H1 (cell line): Measurements from ENCODE around the gene PROM2. TPM values are rescaled to one million over a fixed set of nuclear protein-coding genes. Genes with fewer than 3 reads are reported as not detected.

Source experiments
- CTCF ChIA-PET: fragments of 300-600 bp; sonication (Branson Sonifier 250); formaldehyde crosslinking; loops from one replicate; lab custom pipeline; 2021; ENCODE audit not compliant: partially characterized antibody; lab: Charles Lee
- POLR2A ChIA-PET: fragments of 300-600 bp; sonication (Branson Sonifier 250); formaldehyde crosslinking; loops from one replicate; lab custom pipeline; 2021; ENCODE audit warnings: inconsistent platforms; ENCODE audit not compliant: partially characterized antibody; lab: Charles Lee
- DNase-seq, 2 experiments: peaks; one replicate each; pipeline versions ENCODE4 v3.0.0 to v3.0.0-alpha.2; 2010 to 2022; ENCODE audit warnings: low spot score in 2 of 2, low read depth in 1 of 2, mixed read lengths in 1 of 2
- FAIRE-seq: peaks from 2 replicates; lab custom pipeline; 2011; peaks lifted over from hg19 to GRCh38; lab: Jason Lieb, UNC
- H2AFZ ChIP-seq: 2 replicates; pipeline ENCODE4 v1.8.1; 2012; ENCODE audit warnings: low read length, inconsistent platforms
- H2AK5ac ChIP-seq: 2 replicates; pipeline ENCODE4 v1.6.1; 2013; ENCODE audit warnings: low read depth, low read length
- H2BK120ac ChIP-seq: replicated peaks from 2 replicates; pipeline ENCODE3; 2013; ENCODE audit warnings: low read depth, low read length, inconsistent platforms
- H2BK12ac ChIP-seq: 2 replicates; pipeline ENCODE4 v1.6.1; 2013; ENCODE audit warnings: low read depth, low read length
- H2BK15ac ChIP-seq: 2 replicates; pipeline ENCODE4 v1.6.1; 2013; ENCODE audit warnings: low read length
- H2BK20ac ChIP-seq: 2 replicates; pipeline ENCODE4 v1.6.1; 2013; ENCODE audit warnings: low read length
- H2BK5ac ChIP-seq: 2 replicates; pipeline ENCODE4 v1.6.1; 2013; ENCODE audit warnings: low read depth, low read length
- H3K14ac ChIP-seq: 2 replicates; pipeline ENCODE4 v1.6.1; 2013; ENCODE audit warnings: inconsistent platforms; ENCODE audit not compliant: insufficient read length
- H3K18ac ChIP-seq: 2 replicates; pipeline ENCODE4 v1.6.1; 2013; ENCODE audit warnings: low read length; ENCODE audit errors: extremely low read depth
- H3K23ac ChIP-seq: 2 replicates; pipeline ENCODE4 v1.6.1; 2013; ENCODE audit warnings: inconsistent platforms; ENCODE audit not compliant: insufficient read length
- H3K23me2 ChIP-seq: 2 replicates; pipeline ENCODE4 v1.6.1; 2013; ENCODE audit warnings: low read depth, low read length
- H3K27ac ChIP-seq: 2 replicates; pipeline ENCODE4 v1.6.1; 2011; ENCODE audit warnings: low read depth, low read length, inconsistent platforms
- H3K27me3 ChIP-seq, 4 experiments: replicated peaks in 1 of 4; 1 replicate in 1 of 4; 2 replicates in 3 of 4; pipeline versions ENCODE4 v1.6.1 to v1.8.1; 2011 to 2013; ENCODE audit warnings: low read length in 3 of 4, mild to moderate bottlenecking in 3 of 4, inconsistent platforms in 2 of 4, mixed read lengths in 2 of 4, moderate library complexity in 1 of 4; ENCODE audit not compliant: control insufficient read depth in 3 of 4, insufficient read depth in 3 of 4; ENCODE audit errors: extremely low read depth in 1 of 4
- H3K36me3 ChIP-seq, 4 experiments: 2 replicates each; pipeline versions ENCODE4 v1.6.1 to v1.8.1; 2011 to 2013; ENCODE audit warnings: mild to moderate bottlenecking in 4 of 4, low read length in 3 of 4, moderate library complexity in 2 of 4, control low read depth in 1 of 4, inconsistent platforms in 1 of 4; ENCODE audit not compliant: insufficient read depth in 4 of 4, control insufficient read depth in 2 of 4
- H3K4ac ChIP-seq: replicated peaks from 2 replicates; pipeline ENCODE3; 2013; ENCODE audit warnings: low read length, low read depth, mixed read lengths, inconsistent platforms; ENCODE audit not compliant: insufficient read length
- H3K4me1 ChIP-seq, 4 experiments: replicated peaks in 1 of 4; 1 replicate in 1 of 4; 2 replicates in 3 of 4; pipeline versions ENCODE4 v1.6.1 to v1.8.1; 2011 to 2013; ENCODE audit warnings: low read length in 3 of 4, inconsistent platforms in 2 of 4, mixed read lengths in 1 of 4; ENCODE audit not compliant: insufficient read depth in 4 of 4, control insufficient read depth in 3 of 4
- H3K4me2 ChIP-seq, 2 experiments: 2 replicates each; pipeline versions ENCODE4 v1.6.1 to v1.8.1; 2011 to 2013; ENCODE audit warnings: low read depth in 2 of 2, low read length in 2 of 2, control low read depth in 1 of 2, inconsistent platforms in 1 of 2, mild to moderate bottlenecking in 1 of 2; ENCODE audit not compliant: insufficient read depth in 1 of 2
- H3K4me3 ChIP-seq, 4 experiments: fragments of 200-600, 300-600 bp in 1 of 4; sonication (generic), shearing (Covaris generic), sonication (Bioruptor Twin) in 1 of 4; 2 replicates each; pipeline versions ENCODE4 v1.5.1 to v1.8.1; 2011 to 2016; ENCODE audit warnings: low read length in 4 of 4, low read depth in 3 of 4, control low read depth in 2 of 4, inconsistent platforms in 2 of 4, mild to moderate bottlenecking in 2 of 4, mixed read lengths in 1 of 4, moderate library complexity in 1 of 4; ENCODE audit not compliant: insufficient read depth in 2 of 4; ENCODE audit errors: extremely low read depth in 1 of 4
- H3K56ac ChIP-seq: replicated peaks from 2 replicates; pipeline ENCODE3; 2013; ENCODE audit warnings: low read depth, mild to moderate bottlenecking, mixed read lengths, low read length, inconsistent platforms; ENCODE audit not compliant: insufficient read length
- H3K79me1 ChIP-seq: 2 replicates; pipeline ENCODE4 v1.6.1; 2013; ENCODE audit warnings: low read depth, low read length, control low read depth
- H3K79me2 ChIP-seq, 2 experiments: 2 replicates each; pipeline versions ENCODE4 v1.6.1 to v1.8.1; 2012 to 2013; ENCODE audit warnings: low read length in 2 of 2, mild to moderate bottlenecking in 2 of 2, inconsistent platforms in 1 of 2; ENCODE audit not compliant: insufficient read depth in 2 of 2, control insufficient read depth in 1 of 2
- H3K9ac ChIP-seq, 4 experiments: replicated peaks in 1 of 4; 1 replicate in 1 of 4; 2 replicates in 3 of 4; pipeline versions ENCODE4 v1.6.1 to v1.8.1; 2011 to 2013; ENCODE audit warnings: low read depth in 3 of 4, low read length in 3 of 4, control low read depth in 2 of 4, mild to moderate bottlenecking in 2 of 4, moderate library complexity in 2 of 4, inconsistent platforms in 1 of 4; ENCODE audit errors: extremely low read depth in 1 of 4
- H3K9me3 ChIP-seq, 2 experiments: 2 replicates each; pipeline versions ENCODE4 v1.6.1 to v1.8.1; 2012 to 2013; ENCODE audit warnings: mild to moderate bottlenecking in 2 of 2, moderate library complexity in 2 of 2, control low read depth in 1 of 2, inconsistent platforms in 1 of 2, low read depth in 1 of 2, low read length in 1 of 2, mixed read lengths in 1 of 2; ENCODE audit not compliant: insufficient read depth in 2 of 2
- H4K20me1 ChIP-seq, 2 experiments: replicated peaks in 1 of 2; 2 replicates each; pipeline versions ENCODE3 to v1.8.1; 2011 to 2013; ENCODE audit warnings: inconsistent platforms in 2 of 2, low read length in 2 of 2, mild to moderate bottlenecking in 1 of 2; ENCODE audit not compliant: insufficient read depth in 2 of 2, control insufficient read depth in 1 of 2
- H4K5ac ChIP-seq: 2 replicates; pipeline ENCODE4 v1.6.1; 2013; ENCODE audit warnings: low read length, low read depth, mixed read lengths, inconsistent platforms; ENCODE audit not compliant: insufficient read length
- H4K8ac ChIP-seq: 2 replicates; pipeline ENCODE4 v1.8.0; 2013; ENCODE audit warnings: mild to moderate bottlenecking, moderate library complexity, low read length, inconsistent platforms; ENCODE audit not compliant: insufficient read depth; ENCODE audit errors: extremely low read depth
- H4K91ac ChIP-seq: replicated peaks from 2 replicates; pipeline ENCODE3; 2013; ENCODE audit warnings: low read length, mixed read lengths, inconsistent platforms; ENCODE audit not compliant: insufficient read length
- GTF2F1 ChIP-seq: IDR thresholded peaks from 2 replicates; pipeline ENCODE4 v1.6.1; 2012; ENCODE audit warnings: low read depth, low read length, improper control_type of control experiment, borderline replicate concordance
- HDAC2 ChIP-seq, 2 experiments: fragments of 300-600 bp in 1 of 2; sonication (generic) in 1 of 2; IDR thresholded peaks; 2 replicates each; pipeline ENCODE4 v1.6.1; 2011 to 2012; ENCODE audit warnings: low read depth in 2 of 2, low read length in 2 of 2, mild to moderate bottlenecking in 2 of 2, moderate library complexity in 2 of 2, borderline replicate concordance in 1 of 2, inconsistent platforms in 1 of 2
- JUN ChIP-seq: IDR thresholded peaks from 2 replicates; pipeline ENCODE4 v1.6.1; 2011; ENCODE audit warnings: low read depth, mild to moderate bottlenecking, improper control_type of control experiment, low read length
- JUND ChIP-seq: IDR thresholded peaks from 2 replicates; pipeline ENCODE4 v1.6.1; 2011; ENCODE audit warnings: mild to moderate bottlenecking, improper control_type of control experiment, low read length
- KDM1A ChIP-seq: fragments of 200-600, 300-600 bp; sonication (generic); IDR thresholded peaks from 2 replicates; pipeline ENCODE4 v1.7.1; 2016; ENCODE audit warnings: mild to moderate bottlenecking, low read length, borderline replicate concordance
- POU5F1 ChIP-seq: IDR thresholded peaks from 2 replicates; pipeline ENCODE4 v1.6.1; 2011; ENCODE audit warnings: low read depth, mild to moderate bottlenecking, low read length, moderate library complexity
- RAD21 ChIP-seq, 2 experiments: IDR thresholded peaks in 1 of 2; conservative IDR thresholded peaks in 1 of 2; 2 replicates each; pipeline ENCODE4 v1.6.1; 2011; ENCODE audit warnings: low read depth in 2 of 2, low read length in 2 of 2, improper control_type of control experiment in 1 of 2, inconsistent platforms in 1 of 2, mild to moderate bottlenecking in 1 of 2, moderate library complexity in 1 of 2
- RNF2 ChIP-seq: fragments of 200-900, 300-1000 bp; sonication (generic); IDR thresholded peaks from 2 replicates; pipeline ENCODE4 v1.7.1; 2016; ENCODE audit warnings: borderline replicate concordance, low read depth, mild to moderate bottlenecking, antibody characterized with exemption, low read length; ENCODE audit not compliant: poor library complexity, severe bottlenecking; ENCODE audit errors: missing control alignments
- RXRA ChIP-seq: IDR thresholded peaks from 2 replicates; pipeline ENCODE4 v1.6.1; 2011; ENCODE audit warnings: low read depth, mild to moderate bottlenecking, low read length, moderate library complexity; ENCODE audit not compliant: insufficient read depth
- SP2 ChIP-seq: IDR thresholded peaks from 2 replicates; pipeline ENCODE4 v1.6.1; 2012; ENCODE audit warnings: mild to moderate bottlenecking, low read length, inconsistent platforms
- ZNF274 ChIP-seq: IDR thresholded peaks from 2 replicates; pipeline ENCODE4 v1.7.0; 2012; ENCODE audit warnings: low read length, borderline replicate concordance; ENCODE audit errors: extremely low read depth
- WGBS, 2 experiments: shearing (Covaris generic) in 1 of 2; methylation state at CpG; one replicate each; pipeline versions ENCODE4 v1.1.6 to v1.1.7; 2013 to 2015; ENCODE audit warnings: low lambda C conversion rate in 2 of 2, mixed read lengths in 2 of 2, inconsistent platforms in 1 of 2, low coverage in 1 of 2, missing lambda C conversion rate in 1 of 2; ENCODE audit not compliant: insufficient replicate concordance in 2 of 2, insufficient coverage in 1 of 2, insufficient read length in 1 of 2; ENCODE audit errors: extremely low coverage in 1 of 2, missing lambda C conversion rate in 1 of 2; 5-methylcytosine and 5-hydroxymethylcytosine counted together
- polyA plus RNA-seq, 7 experiments: library from polyadenylated mRNA; depleted of rRNA in 3 of 7; stranded (reverse) in 5 of 7; unstranded in 2 of 7; fragments of >200 nt in 5 of 7; fragments of 200-250 nt in 2 of 7; gene quantifications; 1 replicate in 5 of 7; 2 replicates in 1 of 7; 4 replicates in 1 of 7; pipeline versions ENCODE4 v1.2.1 to v1.2.3, GENCODE V29; 2011 to 2013; ENCODE audit warnings: missing spikeins in 2 of 7, mixed read lengths in 2 of 7
- total RNA-seq: library from RNA; stranded (reverse); fragmentation: NEBNext Ultra II Directional; extraction: Animal tissue kit (Norgen Biotek cat#: 25700); gene quantifications from 2 replicates; pipeline ENCODE4 v1.2.1, GENCODE V29; 2021
- TF ChIP-seq, protein P1 (sequence below): IDR thresholded peaks from 2 replicates; pipeline ENCODE4 v1.6.1; 2011; ENCODE audit warnings: low read length, improper control_type of control experiment

The PROM2 gene
- total and polyA plus RNA-seq, 2 of the 8 experiments (the other 6 are each of a cell fraction or from before 2014, with no cell fraction given), result 1.6 to 3.8 TPM

DNA sequence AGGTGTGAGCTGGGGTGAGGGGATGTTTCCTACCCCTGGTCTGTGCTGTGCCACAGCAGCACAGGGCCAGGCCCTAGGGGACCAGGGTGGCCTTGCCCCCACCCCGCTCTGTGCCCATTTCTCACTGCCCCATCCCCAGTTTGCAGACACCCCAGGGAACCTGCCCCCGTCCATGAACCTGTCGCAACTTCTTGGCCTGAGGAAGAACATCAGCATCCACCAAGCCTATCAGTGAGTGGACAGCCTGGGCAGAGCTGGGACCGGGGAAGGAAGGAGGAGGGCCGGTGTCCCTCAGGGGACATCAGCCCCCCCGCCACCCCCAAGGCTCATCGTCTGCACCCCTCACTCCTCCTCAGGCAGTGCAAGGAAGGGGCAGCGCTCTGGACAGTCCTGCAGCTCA is 7.5 kb downstream of the PROM2 start:
- Histone ChIP-seq H2BK5ac (no peak overlapping the region), H2AK5ac (no peak overlapping the region), H3K23me2 (no peaks in the 10 kb centered on the region), H2BK15ac (no peak overlapping the region), H4K5ac (no peak overlapping the region), H3K9ac (no peak overlapping the region), H3K23ac (no peak overlapping the region), H2BK12ac (no peak overlapping the region), H3K27me3 (no peaks in the 10 kb centered on the region), H4K20me1 (no peaks in the 10 kb centered on the region), H4K8ac (no peak overlapping the region), H3K79me2 (no peaks in the 10 kb centered on the region), H3K4me2 (no peak overlapping the region), H3K14ac (no peak overlapping the region), H4K91ac (no peak overlapping the region), H3K4me1 (peaks cover 0 to 7% (median 0%) of the 10 kb centered on the region in 4 experiments; a peak in 2 of 7 replicates), H3K4ac (no peak overlapping the region), H2BK20ac (no peak overlapping the region), H3K56ac (no peak overlapping the region), H2AFZ (no peak overlapping the region), H2BK120ac (no peak overlapping the region), H3K79me1 (no peaks in the 10 kb centered on the region), H3K9me3 (peaks cover 60 to 98% of the 10 kb centered on the region in 2 experiments), H3K36me3 (no peaks in the 10 kb centered on the region), H3K4me3 (no peak overlapping the region), H3K27ac (no peak overlapping the region), H3K18ac (no peak overlapping the region)
- CTCF ChIA-PET, result no interaction called here
- POLR2A ChIA-PET, result no interaction called here
- no peak for DNase-seq
- FAIRE-seq, result no peak
- 90% methylated on average over 5 of the region's 8 CpGs; no CpG with 5 or more reads in 1 of the 2 experiments for WGBS, 2 experiments
- no peak for TF ChIP-seq KDM1A
- TF ChIP-seq POU5F1, result no peak
- TF ChIP-seq RNF2, result no peak
- TF ChIP-seq JUN, result no peak
- no peak for TF ChIP-seq GTF2F1
- no peak for TF ChIP-seq HDAC2 (IDR thresholded peaks at IDR 0.05; ENCODE audit: borderline replicate concordance in 1 of 2, low read depth in 2 of 2, low read length in 2 of 2)
- TF ChIP-seq, protein P1, sequence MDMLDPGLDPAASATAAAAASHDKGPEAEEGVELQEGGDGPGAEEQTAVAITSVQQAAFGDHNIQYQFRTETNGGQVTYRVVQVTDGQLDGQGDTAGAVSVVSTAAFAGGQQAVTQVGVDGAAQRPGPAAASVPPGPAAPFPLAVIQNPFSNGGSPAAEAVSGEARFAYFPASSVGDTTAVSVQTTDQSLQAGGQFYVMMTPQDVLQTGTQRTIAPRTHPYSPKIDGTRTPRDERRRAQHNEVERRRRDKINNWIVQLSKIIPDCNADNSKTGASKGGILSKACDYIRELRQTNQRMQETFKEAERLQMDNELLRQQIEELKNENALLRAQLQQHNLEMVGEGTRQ, result no peak
- no peak for TF ChIP-seq JUND
- TF ChIP-seq SP2, result no peak
- no peak for TF ChIP-seq RAD21 (IDR thresholded peaks at IDR 0.05 in 1 of 2, conservative IDR thresholded peaks at IDR 0.05 in 1 of 2; ENCODE audit: low read depth in 2 of 2, low read length in 2 of 2)
- no peak for TF ChIP-seq ZNF274
- TF ChIP-seq RXRA, result no peak
